OCI-LY3 (cell line): Measurements from ENCODE around the gene LPP.

Source experiments
- CTCF ChIP-seq: fragments of 200-600, 300-600 bp; sonication (generic); IDR thresholded peaks from 2 replicates; pipeline ENCODE4 v1.5.1; 2014; ENCODE audit warnings: antibody characterized with exemption, low read length, low read depth
- EZH2phosphoT487 ChIP-seq: fragments of 200-600 bp; shearing (Covaris generic); IDR thresholded peaks from 2 replicates; pipeline ENCODE4 v1.6.1; 2018; ENCODE audit warnings: antibody characterized with exemption, mixed run types, low read depth

GRCh38 chr3:188233320-188233719, 79.4 kb downstream of the LPP start:
- TF ChIP-seq CTCF (no peak), EZH2phosphoT487 (no peak)
